Ovary (tissue), 3 donors: ENCODE measurements around the gene ZNF211.

Experiments
- POLR2A ChIP-seq: fragments of 450-650 bp; IDR thresholded peaks from one replicate; pipeline ENCODE4 v1.6.1; 2017; ENCODE audit warnings: antibody characterized with exemption, mild to moderate bottlenecking, moderate library complexity
- TF ChIP-seq, protein P1 (sequence below), 3 donors: fragments of 450-650 bp in 2 of 3; fragments of 200-600 bp in 1 of 3; IDR thresholded peaks; one replicate each; pipeline versions ENCODE4 v1.5.1 to v1.8.0; 2016 to 2022; ENCODE audit warnings: antibody characterized with exemption in 3 of 3, mild to moderate bottlenecking in 1 of 3
- donor health status: DM: no; HTN: no; CAD: no.

DNA sequence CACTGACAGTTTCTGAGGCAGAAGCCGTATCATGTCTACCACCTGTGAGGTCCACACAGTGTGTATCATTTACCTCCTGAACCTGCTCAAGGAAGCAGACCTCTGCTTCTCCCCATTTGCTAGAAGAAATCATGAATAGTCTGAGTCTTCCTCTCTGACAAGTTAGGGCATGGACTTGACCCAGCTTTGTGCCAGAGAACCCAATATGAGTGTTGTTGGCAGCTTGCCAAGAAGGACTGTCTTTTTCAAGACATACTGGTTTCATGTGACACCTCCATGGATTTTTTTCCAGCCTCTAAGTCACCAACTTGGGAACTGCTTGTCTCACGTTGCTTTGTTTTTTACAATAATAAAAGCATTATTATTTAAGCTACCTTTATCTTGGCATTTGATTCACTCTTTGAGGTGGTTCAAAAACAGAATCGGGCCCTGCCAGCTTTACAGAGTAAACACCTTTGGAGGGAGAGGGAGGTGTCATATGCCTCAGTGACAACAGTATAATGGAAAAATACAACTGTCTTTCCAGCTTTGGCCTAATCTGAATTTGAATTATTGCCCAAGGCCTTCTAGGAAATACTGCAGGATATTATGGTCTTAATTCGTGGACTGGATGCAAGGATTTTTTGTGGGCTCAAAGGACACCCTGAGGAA lies 9.6 kb downstream of the ZNF211 start:
- TF ChIP-seq, protein P1, sequence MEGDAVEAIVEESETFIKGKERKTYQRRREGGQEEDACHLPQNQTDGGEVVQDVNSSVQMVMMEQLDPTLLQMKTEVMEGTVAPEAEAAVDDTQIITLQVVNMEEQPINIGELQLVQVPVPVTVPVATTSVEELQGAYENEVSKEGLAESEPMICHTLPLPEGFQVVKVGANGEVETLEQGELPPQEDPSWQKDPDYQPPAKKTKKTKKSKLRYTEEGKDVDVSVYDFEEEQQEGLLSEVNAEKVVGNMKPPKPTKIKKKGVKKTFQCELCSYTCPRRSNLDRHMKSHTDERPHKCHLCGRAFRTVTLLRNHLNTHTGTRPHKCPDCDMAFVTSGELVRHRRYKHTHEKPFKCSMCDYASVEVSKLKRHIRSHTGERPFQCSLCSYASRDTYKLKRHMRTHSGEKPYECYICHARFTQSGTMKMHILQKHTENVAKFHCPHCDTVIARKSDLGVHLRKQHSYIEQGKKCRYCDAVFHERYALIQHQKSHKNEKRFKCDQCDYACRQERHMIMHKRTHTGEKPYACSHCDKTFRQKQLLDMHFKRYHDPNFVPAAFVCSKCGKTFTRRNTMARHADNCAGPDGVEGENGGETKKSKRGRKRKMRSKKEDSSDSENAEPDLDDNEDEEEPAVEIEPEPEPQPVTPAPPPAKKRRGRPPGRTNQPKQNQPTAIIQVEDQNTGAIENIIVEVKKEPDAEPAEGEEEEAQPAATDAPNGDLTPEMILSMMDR (IDR thresholded peaks at IDR 0.05): no peak
- TF ChIP-seq POLR2A: no peak
